Measurements from ENCODE around the gene ABHD18.

GRCh38 chr4:127968586-127968985 lies 3.4 kb downstream of the ABHD18 start:
- TF ChIP-seq GATA3 (IDR thresholded peaks at IDR 0.05; ENCODE audit: low read depth, low read length): no peak
- TF ChIP-seq GATA2 (IDR thresholded peaks at IDR 0.05; ENCODE audit: low read depth, low read length): no peak

Measured in SH-SY5Y (cell line).